Stimulated activated CD8-positive, alpha-beta memory T cell treated with anti-CD3 and anti-CD28 coated beads, Interleukin-7, amount 100 ng/mL, for 48 hours (primary cell): ENCODE results near the gene MILR1.

Source experiments
- DNase-seq, 2 donors: peaks; one replicate each; pipeline ENCODE4 v3.0.0-alpha.2; 2020; ENCODE audit warnings: low read depth in 1 of 2; ENCODE audit errors: extremely low read depth in 1 of 2

MILR1 gene

GRCh38 chr17:64502021-64502420 is 53.1 kb downstream of the MILR1 start:
- DNase-seq: no peak

- no peak for DNase-seq
These were observed 53.9 kb downstream of the MILR1 start for GRCh38 chr17:64502809-64503208.

- no peak for DNase-seq
These were observed 54.4 kb downstream of the MILR1 start for GRCh38 chr17:64503341-64503740.

- no peak for DNase-seq
These were observed 55.2 kb downstream of the MILR1 start for GRCh38 chr17:64503821-64504768.

- no peak for DNase-seq
These were observed 55.9 kb downstream of the MILR1 start for GRCh38 chr17:64504769-64505339.

GRCh38 chr17:64505340-64506200 is 56.7 kb downstream of the MILR1 start:
- peak; percentile 61 to 70 for DNase-seq

GRCh38 chr17:64506201-64506575 is 57.3 kb downstream of the MILR1 start, which contains the start of gene DDX5:
Gene DDX5 (minus strand): TSS chr17:64506289. CDS start chr17:64506119, 170 bp downstream.
- DNase-seq: peak; percentile 94 to 96

GRCh38 chr17:64506576-64507412 is 57.9 kb downstream of the MILR1 start, which contains the start of gene CEP95:
Gene CEP95 (plus strand): TSS chr17:64506977. CDS start chr17:64507098, 121 bp downstream.
- DNase-seq: peak; percentile 90 to 94

GRCh38 chr17:64507413-64507782 is 58.5 kb downstream of the MILR1 start:
- DNase-seq: no peak

GRCh38 chr17:64508683-64509082 is 59.8 kb downstream of the MILR1 start:
- no peak for DNase-seq

- DNase-seq: no peak
These were observed 60.3 kb downstream of the MILR1 start for GRCh38 chr17:64509179-64509578.

- no peak for DNase-seq
These were observed 66.5 kb downstream of the MILR1 start for GRCh38 chr17:64515419-64515818.

GRCh38 chr17:64515829-64516228 is 66.9 kb downstream of the MILR1 start:
- DNase-seq: no peak
